GM18526 (cell line): Measurements from ENCODE around the gene BIRC7.
A peak's percentile ranks its signal among the peaks of the same experiment; 100 is the strongest.

Source experiments
- POLR2A ChIP-seq: IDR thresholded peaks from 3 replicates; pipeline ENCODE4 v1.6.1; 2011; ENCODE audit not compliant: insufficient read length; ENCODE audit errors: extremely low read depth

BIRC7 gene

DNA sequence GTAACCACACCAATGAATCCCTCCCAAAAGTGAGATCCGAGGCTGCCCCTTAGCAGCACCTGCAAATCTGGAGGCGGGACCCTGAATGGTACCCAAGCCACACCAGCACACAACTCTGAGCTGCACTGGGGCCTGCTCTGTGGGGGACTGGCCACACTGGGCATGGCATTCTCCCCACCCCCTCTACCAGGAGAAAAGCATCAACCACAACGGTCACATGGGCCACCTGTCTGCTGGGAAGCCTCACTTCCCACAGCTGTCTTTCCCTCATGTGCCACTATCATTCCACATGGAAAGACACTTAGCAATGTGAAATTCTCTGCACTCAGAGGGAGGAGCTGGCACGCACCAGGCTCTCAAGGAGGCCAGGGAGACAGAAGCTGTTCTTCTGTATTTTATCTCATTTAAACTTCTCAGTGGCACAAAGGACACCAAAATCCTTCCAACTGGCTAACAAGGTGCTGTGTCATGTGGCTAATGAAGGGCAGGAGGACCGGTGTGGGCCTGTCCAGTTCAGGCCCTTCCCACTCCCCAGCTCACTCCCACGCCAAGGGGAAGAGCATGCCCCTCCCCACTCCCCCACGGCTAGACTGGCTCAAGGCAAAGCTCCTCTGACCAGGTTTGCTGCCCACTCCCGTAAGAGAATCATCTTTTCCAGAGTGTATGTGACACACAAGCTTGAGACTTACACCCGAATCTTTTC is 38.8 kb upstream of the BIRC7 start:
- TF ChIP-seq POLR2A, result no peak

GRCh38 chr20:63198606-63199005 is 37.1 kb upstream of the BIRC7 start:
- no peak for TF ChIP-seq POLR2A

DNA sequence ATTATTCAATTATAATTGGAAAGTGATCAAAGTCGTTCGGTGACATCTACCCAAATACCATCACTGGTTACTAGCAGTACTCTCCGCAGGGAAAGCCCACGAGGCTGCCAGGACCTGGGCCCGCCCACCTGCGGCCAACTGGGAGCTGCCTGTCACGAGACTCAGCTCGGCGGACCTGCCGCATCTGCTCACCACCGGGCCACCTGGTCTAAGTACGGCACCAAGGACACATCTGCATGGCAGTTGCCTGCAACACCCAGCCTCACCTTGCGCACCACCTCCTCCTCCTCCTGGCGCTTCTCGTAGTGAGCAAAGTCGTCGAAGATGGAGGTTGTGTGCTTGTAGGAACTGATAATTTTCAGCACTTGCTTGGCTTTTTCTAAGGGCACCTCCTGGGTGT is 33.7 kb upstream of the BIRC7 start:
- TF ChIP-seq POLR2A, result no peak

DNA sequence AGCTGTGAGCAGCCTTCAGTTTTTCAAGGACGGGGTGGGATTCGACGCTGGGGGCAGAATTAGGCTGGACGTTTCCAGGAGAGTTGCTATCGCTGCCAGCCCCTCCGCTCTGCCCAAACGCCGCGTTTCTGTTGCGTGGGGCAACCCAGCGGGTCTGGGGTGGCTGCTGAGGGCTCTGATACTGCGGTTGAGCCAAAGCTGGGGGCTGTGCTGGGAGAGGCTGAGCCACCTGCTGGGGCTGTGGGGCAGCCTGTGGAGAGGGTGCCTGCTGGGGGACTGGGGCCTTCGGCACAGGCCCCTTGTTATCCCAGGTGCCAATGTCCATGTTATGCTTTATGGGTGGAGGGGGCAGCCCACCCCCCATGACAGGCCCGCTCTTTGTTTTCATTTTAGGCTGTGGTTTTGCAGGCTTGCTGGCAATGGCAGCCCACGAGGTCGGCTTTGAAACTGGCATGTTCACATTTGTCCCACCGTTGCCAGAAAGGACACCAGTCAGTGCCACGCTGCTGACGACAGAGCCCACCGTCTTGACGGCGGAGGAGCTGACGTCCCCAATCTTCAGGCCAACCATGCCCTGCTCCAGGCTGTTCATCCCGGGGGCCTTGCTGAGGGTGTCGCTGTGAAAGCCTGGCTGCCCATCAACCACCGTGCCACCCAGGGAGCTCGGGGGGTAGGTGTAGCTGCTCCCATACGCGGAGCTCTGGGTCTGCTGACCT is 32.7 kb upstream of the BIRC7 start:
- no peak for TF ChIP-seq POLR2A

DNA sequence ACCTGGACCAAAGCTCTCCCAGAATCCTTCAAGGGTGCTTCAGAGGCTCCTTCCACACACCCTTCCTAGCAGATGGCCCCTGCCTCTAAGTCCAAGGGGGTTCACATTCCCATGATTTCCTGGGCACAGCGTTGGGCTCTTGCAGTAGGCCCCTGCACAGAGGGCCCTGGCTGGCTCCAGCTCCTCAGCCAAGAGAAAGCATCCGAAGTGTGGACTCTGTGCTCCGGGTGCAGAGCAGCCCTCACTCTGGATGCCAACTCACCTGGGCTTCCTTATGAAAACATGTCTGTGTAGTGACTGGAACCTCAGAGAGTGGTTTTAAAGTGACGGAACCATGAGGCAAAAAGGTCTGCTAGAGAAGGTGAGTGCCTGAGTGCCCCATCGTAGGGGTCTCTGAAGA is 31.3 kb upstream of the BIRC7 start:
- no peak for TF ChIP-seq POLR2A

DNA sequence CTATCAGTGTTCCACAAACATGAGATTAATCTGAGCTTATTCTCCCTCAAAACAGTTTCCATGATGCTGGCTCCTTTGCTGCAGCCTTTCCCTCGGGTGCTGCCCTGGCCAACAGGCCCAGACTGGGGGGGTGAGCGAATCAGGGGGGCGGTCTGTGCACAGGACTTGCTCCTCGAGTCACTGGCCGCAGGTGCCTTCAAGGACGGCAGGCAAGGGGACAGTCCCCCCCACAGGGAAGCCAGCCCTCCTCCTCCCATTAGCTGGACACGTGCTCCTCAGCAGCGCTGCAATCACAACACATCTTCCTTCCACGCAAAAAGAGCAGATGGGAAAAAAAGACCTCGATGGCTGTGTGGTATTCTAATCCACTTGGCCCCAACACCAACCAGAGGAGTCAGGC is 29.8 kb upstream of the BIRC7 start:
- no peak for TF ChIP-seq POLR2A

DNA sequence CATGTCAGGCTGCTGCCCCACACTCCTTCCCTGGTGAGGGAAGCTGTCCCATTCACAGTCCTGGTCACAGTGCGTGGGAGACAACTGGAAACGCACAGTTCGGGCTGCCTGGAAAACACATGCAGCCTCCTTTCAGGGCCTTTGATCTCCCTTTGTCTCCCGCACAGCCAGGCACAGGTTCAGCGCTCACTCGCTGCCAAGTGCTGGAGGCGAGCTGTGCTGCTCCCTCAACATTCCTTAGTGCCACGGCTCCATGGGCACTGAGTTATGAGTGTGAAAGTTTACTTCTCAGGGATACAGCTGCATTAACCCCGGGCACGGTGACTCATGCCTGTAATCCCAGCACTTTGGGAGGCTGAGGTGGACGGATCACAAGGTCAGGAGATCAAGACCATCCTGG is 28.8 kb upstream of the BIRC7 start:
- no peak for TF ChIP-seq POLR2A

GRCh38 chr20:63208346-63208909 is 27.3 kb upstream of the BIRC7 start:
- TF ChIP-seq POLR2A, result no peak

DNA sequence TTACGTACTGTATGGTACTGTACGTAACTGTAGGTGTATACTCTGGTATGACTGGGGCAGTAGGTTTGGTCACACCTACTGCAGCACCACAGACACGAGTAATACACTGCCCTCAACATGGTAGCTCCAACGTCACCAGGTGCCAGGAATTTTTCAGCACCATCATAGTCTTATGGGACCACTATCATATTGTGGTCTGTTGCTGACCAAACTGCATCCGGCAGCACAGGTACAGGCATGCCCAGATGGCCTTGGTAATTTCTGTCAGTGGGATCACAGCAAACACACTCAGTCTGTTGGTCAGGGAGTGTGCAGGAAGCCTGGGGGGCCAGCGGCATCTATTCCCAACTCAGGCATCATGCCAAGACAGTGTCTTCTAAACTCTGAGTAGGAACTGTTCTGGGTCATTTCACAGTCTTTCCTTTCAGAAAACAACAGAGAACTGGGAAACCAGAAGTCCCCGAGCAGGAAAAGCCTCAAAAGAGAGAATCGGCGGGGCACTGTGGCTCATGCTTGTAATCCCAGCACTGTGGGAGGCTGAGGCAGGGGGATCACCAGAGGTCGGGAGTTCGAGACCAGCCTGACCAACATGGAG is 25.6 kb upstream of the BIRC7 start:
- no peak for TF ChIP-seq POLR2A

GRCh38 chr20:63212393-63212730 is 23.3 kb upstream of the BIRC7 start:
- TF ChIP-seq POLR2A, result no peak

- no peak for TF ChIP-seq POLR2A
These were observed 22.9 kb upstream of the BIRC7 start for GRCh38 chr20:63212792-63213191.

DNA sequence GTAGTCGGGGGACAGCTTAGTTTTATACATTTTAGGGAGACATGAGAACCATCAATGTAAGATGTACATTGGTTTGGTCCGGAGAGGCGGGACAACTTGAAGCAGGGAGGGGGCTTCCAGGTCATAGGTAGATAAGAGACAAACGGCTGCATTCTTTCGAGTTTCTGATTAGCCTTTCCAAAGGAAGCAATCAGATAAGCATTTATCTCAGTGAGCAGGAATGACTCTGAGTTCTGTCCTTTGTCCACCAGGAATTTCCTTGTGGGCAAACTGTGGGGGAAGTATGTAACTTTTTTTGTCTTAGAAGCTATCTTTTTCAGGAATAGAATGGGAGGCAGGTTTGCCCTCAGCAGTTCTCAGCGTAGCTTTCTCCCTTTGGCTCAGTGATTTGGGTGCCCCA is 21.2 kb upstream of the BIRC7 start:
- TF ChIP-seq POLR2A, result no peak

GRCh38 chr20:63215101-63216040 is 20.3 kb upstream of the BIRC7 start:
- TF ChIP-seq POLR2A, result no peak

- peak; percentile 59 for TF ChIP-seq POLR2A
These were observed 19.5 kb upstream of the BIRC7 start, which contains the start of gene YTHDF1 for GRCh38 chr20:63216041-63216848. Gene YTHDF1 (minus strand): TSS chr20:63216131. CDS start chr20:63215892, 239 bp downstream.
